Bladder microvascular endothelial cell (primary cell): ENCODE results near the gene LANCL1. TPM values are rescaled to one million over a fixed set of nuclear protein-coding genes. Genes with fewer than 3 reads are reported as not detected.

ENCODE experiments used
- total RNA-seq: library from RNA; depleted of rRNA; stranded (reverse); fragments of >200 nt; gene quantifications from 2 replicates; pipeline ENCODE4 v1.2.3, GENCODE V29; 2014

LANCL1 gene
- 17.0 and 34.8 TPM in 2 replicates for total RNA-seq

GRCh38 chr2:210476194-210477128 is at the start of gene LANCL1:
Gene LANCL1 (minus strand): TSS chr2:210476759. CDS start chr2:210476396, 363 bp downstream.

Other genes with a start within 250 kb of the LANCL1 start
- gene MYL1, start 161.6 kb downstream of the LANCL1 start, total RNA-seq: not detected in 2 replicates
- gene CPS1, start 79.8 kb upstream of the LANCL1 start, total RNA-seq: 0.88 and 2.1 TPM in 2 replicates